HG03064 (cell line): ENCODE measurements around the gene CSTF2T.
"Not testable (repeated sequence)": the region's sequence is repeated elsewhere in the genome, so short reads cannot be mapped to it uniquely, and the experiment has no call there.

ENCODE experiments used
- ATAC-seq: cut with Tn5 transposase; IDR thresholded peaks from one replicate; pipeline ENCODE4 v1.9.1; 2021; ENCODE audit warnings: low read depth; ENCODE audit not compliant: unreplicated experiment

The CSTF2T gene

DNA sequence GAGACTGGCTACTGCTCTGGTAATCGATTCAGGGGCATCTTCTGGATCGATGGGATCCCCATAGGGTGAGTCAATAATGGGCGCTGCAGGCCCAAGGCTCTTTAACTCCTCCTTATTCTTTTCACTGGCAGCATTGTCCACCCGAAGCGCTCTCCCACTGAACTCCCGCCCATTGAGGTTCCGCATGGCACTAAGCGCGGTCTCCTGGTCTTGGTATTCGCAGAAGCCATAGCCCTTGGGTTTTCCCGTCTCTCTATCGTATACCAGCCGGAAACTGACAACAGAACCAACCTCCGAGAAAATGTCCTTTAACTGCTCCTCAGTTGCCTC, 285 bp downstream of the CSTF2T start:
- ATAC-seq: peak; percentile 13

DNA sequence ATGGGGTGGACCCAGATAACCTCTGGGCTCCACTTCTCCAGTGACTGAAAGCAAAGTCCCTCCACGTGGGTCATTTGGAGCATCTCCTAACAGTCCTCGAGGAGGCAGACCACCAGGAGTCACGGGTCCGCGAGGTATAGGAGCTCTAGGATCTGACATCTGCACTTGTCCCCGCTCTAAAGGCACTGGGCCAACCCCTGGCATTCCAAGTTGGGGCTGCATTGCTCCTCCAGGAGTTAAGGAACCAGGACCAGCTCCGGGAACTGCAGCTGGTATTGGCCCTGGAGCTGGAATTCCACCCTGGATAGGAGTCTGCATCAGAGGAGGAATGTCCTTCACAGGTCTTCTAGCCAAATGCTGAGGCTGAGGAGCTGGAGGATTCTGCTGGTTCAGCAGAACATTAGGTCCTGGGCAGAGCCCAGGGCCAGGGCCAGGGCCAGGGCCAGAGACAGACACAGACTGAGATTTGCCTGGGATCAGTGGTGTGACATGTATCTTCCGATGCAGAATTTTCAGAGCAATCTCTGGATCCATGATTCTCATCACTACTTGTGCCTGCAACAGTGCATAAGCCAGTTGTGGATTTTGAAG, 827 bp downstream of the CSTF2T start:
- no peak for ATAC-seq

DNA sequence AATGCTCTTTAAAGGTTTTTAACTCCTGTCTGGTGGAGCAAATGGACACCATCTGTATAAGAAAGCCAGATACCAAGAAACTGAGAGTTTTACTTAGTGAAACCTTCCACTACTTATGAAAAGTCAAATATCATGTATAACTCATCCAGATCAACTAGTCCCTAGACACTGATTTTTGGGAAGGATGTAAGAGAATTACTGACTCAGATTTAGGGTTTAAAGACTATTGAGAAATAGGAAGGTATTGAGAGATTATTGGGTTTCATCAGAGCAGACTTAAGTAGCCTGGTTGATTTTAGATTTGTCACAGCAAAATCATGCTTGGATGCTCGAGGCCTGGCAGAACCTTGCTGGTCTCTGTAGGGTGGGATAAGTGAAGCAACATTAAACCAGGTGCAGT, 3.1 kb downstream of the CSTF2T start:
- ATAC-seq: no peak

DNA sequence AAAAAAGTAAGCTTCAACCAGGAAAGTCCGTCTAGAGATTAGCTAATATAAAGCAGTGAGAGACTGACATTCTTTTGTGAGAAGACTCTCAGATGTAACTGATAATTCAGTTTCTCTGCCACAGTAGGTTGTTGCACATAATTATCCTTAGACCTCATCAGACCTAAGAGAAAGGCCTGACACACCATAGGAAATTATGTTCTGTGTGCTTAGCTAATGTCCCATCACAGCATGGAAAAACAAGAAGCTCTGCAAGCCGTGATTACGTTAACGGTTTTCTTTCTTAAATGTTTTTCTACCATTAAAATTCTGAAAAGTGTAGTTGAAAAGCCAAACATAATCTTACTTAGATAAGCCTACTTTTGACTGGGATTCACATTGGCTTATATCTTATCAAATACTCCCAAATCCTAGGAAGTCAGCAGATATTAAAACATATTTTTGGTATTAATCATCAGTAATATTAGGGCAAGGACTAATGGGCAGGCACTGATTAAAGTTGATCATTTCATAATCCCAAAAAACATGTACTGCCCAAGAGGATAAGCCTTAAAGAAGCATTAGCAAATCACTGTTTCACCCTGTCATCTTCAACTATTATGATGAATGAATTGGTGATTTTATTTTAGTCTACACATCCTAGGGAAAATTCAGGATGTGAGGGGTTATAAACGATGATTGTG, 5.2 kb downstream of the CSTF2T start:
- ATAC-seq: no peak

DNA sequence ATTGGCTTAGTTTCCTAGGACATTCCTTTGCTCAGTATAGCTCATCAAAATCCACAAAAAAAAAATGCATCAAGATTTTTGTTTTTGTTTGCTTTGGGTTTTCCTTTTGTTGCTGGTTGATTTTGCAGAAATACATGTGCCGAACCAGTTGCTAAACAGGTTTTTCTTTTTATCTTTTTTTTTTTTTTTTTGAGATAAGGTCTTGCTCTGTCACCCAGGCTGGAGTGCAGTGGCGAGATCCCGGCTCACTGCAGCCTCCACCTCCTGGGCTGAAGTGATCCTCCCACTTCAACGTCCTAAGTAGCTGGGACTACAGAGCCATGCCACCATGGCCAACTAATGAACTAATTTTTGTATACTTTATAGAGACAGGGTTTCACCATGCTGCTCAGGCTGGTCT, 8.3 kb downstream of the CSTF2T start:
- no peak for ATAC-seq

DNA sequence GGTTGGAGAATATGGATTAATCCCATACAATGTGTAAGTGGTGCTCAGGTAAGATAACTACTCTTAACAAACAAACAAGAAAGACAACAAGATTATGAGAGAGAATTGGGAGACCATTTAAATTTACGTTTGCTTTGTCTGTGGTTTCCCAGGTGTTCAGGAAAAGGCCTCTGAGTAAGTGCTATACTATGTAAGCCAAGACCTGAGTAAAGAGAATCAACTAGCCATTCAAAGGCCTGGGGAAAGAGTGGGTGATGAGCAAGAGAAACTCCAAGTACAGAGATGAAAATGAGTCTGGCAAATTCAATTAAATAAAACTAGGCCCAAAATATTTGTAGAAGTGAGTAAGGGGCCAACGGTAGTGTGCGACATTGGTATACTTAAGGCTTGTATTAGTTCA, 9.9 kb downstream of the CSTF2T start:
- no peak for ATAC-seq

DNA sequence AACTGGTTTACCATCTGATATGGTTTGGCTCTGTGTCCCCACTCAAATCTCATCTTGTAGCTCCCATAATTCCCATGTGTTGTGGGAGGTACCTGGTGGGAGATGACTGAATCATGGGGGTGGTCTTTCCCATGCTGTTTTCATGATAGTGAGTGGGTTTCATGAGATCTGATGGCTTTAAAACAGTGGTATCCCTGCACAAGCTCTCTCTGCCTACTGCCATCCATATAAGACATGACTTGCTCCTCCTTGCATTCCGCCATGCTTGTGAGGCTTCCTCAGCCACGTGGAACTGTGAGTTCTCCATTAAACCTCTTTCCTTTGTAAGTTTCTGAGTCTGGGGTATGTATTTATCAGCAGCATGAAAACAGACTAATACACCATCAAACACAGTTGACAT, 10.6 kb downstream of the CSTF2T start:
- ATAC-seq: not testable (repeated sequence)

DNA sequence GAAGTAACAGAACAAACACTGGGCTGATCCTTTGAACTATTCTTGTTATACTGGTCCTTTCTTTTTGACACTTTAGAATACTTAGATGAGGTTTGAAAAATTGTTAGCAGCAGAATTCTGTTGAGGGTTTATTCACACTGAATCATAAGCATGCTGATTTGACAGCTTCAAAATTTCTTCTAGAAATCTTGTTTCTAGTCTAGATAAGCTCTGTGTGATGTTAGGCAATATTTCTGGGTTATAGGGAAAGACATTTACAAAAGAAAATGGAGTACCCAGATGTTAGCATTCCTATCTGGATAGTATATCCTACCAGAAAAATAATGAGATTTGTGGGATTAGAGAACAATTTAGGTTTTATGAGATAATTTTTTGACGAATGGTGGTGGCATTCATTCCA, 12.1 kb downstream of the CSTF2T start:
- no peak for ATAC-seq

DNA sequence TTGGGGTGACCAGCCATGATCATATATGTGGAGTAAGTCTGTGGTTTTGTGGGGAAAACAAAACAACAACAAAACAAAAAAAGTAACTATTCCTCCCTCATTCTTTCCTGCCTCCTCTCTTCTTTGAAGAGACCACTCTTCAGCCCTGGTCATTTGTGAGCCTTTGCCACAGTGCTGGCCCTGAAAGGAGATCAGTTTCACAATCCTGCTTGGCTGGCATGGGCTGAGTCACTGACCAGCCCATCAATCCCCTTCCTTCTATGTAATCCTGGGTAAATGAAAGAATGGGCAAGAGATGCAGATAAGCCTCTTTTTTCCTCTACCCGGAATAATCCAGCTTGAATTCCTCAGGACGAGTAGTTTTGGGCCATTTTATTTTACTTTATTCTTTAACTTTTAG, 13.6 kb downstream of the CSTF2T start:
- no peak for ATAC-seq

DNA sequence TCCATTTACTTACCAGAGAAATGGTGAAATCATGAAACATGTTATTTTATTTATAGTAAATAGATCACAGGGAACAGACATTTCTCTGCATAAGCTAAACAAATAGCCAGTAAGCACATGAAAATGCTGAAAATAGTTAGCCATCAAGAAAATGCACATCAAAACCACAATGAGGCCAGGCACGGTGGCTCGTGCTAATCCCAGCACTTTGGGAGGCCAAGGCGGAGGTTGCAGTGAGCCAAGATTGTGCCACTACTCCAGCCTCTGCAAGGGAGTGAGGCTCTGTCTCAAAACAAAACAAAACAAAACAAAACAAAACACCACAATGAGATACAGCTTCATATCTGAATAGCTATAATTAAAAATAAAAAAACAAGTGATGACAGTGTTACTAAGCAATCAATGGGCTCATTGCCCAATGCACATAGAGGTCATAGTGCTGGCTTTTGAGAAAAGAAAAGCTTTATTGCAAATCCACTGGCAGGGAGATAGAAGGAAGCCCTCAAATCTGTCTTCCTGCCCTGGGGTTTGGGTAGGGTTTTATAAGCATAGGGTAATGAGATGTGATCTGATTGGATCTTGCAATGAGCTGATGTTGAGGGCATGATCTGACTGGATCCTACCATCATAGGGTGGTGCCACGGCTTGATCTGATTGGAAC, 16.2 kb downstream of the CSTF2T start:
- no peak for ATAC-seq

DNA sequence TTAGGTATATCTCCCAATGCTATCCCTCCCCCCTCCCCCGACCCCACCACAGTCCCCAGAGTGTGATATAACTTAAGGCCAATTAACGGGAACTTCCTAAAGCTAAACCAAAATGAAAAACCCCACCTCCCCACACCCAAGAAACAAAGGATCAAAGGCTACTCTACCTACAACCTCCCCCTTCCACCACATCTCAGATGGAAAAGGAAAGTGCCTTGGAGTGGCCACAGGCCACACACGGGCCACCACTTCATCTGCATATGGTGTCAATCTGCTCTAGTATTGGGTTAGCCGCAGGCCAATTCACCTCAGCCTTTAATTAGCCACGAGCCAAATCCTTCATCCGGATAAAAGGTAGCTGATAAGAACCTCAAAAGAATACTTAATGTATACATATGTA, 19.6 kb downstream of the CSTF2T start:
- ATAC-seq: no peak

DNA sequence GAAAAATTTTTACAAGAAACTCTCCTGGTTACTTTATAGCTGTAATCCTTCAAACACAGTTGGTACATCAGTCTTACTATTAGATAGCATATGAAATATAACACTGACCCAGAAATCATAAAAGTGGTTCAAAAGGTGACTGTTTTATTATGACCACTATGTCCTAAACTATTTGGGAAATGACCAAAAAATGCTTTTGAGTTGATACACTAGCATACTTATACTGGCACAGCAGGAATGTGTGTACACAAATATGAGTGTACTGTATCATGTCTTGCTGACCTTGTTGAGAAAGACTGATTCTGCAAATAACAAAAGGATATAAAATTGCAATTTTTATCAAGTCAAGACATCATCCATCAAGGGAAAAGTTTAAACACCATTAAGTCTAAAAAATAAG, 24.3 kb downstream of the CSTF2T start:
- ATAC-seq: no peak

DNA sequence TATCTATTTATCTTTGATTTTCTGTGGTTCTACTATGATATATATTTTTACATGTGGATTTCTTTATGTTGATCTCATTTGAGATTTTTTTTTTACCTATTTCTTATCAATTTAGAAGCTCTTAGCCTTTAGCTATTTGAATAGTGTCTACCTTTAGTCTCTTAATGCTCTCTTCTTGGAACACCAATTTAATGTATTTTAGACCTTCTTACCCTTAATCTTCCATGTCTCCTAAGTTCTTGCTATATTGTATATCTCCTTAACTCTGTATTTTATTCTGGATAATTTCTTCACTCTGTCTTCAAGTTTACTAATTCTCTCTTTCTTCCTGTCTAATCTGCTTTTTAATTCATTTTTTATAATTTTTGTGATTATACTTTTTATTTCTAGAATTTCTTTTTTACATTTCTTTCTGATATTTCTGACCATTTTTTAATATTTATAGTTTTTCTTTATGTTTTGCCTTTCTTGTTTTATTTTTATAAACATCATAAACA, 27.3 kb downstream of the CSTF2T start:
- ATAC-seq: no peak

DNA sequence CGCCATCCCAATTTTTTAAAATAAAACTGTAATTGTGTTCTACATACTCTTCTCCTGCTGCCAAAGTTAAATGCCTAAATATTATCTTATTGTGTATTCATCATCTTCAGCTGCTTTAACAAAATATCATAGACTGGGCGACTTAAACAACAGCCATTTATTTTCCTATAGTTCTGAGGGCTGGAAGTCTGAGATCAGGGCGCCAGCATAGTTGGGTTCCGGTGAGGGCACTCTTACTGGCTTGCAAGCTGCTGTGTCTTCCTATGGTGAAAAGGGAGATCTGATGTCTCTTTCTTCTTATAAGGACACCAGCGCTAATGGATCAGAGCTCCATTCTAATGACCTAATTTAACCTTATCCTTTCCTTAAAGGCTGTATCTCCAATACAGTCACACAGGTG, 30.4 kb downstream of the CSTF2T start:
- no peak for ATAC-seq

DNA sequence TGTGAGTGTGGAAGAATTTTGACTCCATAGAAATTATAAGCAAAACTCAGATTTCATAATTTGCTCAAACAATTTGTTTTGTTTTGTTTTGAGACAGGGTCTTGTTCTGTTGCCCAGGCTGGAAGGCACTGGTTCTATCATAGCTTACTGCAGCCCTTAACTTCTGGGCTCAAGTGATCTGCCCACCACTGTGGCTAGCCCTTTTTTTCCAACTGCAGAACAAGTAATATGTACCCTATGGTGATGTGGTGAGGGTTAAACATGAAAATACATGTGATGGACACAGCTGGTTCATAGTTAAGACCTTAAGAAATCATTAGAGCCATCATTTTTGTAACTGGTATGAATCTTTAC, 31.1 kb downstream of the CSTF2T start:
- no peak for ATAC-seq

DNA sequence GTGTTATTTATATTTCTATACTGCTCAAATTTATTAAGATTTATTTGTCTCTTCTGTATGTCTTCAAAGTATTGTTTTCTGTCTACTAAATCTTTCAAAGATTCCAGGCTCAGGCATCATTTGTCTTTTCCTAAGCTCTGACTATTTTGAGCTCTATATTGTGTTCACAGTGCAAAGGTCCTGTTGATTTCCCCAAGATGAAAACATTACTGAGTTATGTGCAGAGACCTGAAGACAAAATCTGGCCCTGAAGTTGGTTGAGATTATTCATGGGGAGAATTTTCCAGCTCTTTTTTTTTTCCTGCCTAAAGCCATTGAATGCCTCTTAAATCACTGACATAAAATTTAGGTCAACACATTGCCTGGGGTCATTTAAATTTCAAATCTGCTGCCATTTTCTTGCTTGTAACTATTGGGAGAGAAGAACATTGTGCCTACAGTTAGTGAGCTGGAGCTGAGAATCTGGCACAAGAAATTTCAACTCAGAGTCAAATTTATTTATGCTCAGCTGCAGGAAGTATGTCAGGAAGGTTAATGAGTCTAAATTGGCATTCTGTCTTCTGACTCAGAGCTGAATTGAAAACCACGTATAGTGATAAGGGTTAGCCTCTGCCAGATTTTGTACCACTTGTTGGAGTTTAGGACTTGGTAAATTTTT, 31.6 kb downstream of the CSTF2T start:
- ATAC-seq: no peak

DNA sequence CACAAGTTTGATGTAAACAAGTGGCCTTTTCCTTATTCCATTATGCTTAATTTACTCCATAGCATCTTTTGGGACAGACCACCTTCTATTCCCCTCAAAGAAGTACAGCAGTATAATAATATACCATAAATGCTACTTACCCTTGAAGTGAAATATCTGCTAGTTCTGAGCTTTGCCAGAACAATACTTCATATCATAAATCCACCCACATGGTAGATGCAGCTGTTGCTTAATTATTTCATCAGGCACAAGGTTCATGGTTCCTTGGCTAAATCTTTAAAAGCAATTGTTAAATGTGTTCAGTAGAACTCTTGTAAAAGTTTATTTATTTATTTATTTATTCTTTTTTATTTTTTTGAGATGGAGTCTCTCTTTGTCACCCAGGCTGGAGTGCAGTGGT, 32.9 kb downstream of the CSTF2T start:
- ATAC-seq: no peak

DNA sequence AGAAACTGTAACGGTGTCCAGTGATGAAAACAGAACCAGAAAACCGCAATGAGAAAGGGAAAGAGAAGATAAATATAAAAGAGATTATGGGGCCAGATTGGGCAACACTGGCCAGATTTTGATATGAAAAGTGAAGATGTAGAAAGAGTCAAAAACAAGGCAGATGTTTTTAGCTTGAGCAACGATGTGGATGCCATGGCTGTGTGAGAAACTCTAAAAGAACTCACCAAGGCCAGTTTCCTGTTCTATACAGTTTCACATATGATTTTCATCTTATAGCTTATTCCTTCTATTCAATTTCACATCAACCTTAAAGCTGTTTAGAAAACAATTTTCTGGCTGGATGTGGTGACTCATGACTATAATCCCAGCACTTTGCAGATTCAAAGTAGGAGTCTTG, 36.3 kb downstream of the CSTF2T start:
- no peak for ATAC-seq

DNA sequence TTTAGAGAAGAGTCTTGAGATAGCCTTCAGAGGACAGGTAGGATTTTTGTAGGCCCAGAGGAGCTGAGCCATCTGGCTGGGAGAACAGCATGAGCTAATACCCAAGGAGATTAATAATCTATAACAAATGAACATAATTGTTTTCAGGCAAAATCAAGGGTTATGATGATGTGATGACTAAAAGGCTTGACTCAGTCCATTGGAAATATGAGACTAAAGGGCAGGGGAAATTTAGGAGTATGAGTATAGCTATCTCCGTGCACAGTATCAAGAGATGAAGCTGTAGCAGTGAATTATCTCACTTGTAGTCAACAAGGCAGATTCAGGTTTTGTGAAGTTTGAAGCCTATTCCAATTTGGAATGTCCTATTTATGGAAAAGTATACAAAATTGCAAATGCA, 40.1 kb downstream of the CSTF2T start:
- ATAC-seq: no peak

DNA sequence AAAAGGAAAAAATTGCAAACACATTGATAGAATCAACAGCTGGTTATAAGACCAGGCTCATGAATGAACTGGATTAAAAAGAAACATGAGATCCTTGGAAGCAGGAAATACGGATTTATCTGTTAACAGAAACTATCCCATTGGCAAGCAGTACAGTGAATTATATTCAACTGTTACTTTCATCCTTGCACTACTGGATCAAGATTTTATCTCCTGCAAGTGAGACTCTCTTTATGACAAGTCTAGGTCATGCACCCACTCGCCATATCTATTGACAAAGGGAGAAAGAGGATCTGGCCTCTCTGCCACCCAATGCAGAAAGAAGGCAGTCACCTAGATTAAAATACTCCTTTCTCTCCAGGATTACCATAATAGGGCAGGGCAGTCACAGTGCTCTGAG, 41.4 kb downstream of the CSTF2T start:
- ATAC-seq: no peak

DNA sequence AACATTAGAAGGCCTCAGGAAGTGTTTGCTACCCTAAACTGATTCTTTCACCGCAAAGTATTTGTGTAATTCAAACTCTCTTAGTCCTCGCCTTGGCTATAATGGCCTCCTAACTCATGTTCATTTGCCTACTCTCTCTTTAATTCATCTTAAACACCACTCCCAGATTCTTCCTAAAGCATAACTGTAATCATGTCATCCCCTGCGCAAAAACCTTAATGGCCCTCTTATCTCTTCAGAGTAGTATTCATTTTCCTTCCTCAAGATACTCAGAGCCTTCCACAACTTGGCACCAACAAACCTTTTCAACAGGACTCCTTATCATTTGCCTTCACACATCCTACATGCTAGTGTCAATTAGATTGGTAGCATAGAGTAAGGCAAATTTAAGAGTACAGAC, 42.9 kb downstream of the CSTF2T start:
- no peak for ATAC-seq

DNA sequence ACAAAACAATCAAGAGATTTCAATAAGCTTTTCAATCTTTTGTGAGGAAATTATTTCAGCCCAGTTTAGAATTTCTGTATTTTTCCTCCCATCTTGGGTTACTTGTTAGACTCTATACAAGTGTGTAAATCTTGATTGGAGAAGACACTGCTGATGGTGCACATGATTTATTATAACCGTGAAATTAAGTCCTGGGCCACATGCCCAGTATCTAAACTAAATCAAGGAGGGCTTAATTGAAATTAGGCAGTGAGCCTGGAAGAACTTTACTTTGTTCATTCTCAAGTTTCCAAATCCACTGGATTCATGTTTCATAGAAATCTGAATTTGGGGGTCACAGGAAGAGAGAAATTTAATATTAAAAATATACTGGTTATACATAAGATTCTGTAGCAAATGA, 44.5 kb downstream of the CSTF2T start:
- no peak for ATAC-seq
